CD4-positive, alpha-beta T cell treated with Interleukin-12 subunit alpha and Interleukin-12 subunit beta, for 1 hour (primary cell): ENCODE results near the gene HPCAL1.
"Not testable (repeated sequence)": the region's sequence is repeated elsewhere in the genome, so short reads cannot be mapped to it uniquely, and the experiment has no call there.

ENCODE experiments used
- DNase-seq: peaks from one replicate; pipeline ENCODE4 v3.0.0-alpha.2; 2020

Gene HPCAL1

GRCh38 chr2:10448576-10449485 is 146.1 kb downstream of the HPCAL1 start:
- DNase-seq, result peak; percentile 95

- no peak for DNase-seq
Observed at GRCh38 chr2:10449486-10449831, 146.8 kb downstream of the HPCAL1 start.

GRCh38 chr2:10449838-10450691 is 147.4 kb downstream of the HPCAL1 start:
- no peak for DNase-seq

- no peak for DNase-seq
Observed at GRCh38 chr2:10451819-10452218, 149.1 kb downstream of the HPCAL1 start.

GRCh38 chr2:10452312-10452711 is 149.6 kb downstream of the HPCAL1 start:
- no peak for DNase-seq

GRCh38 chr2:10452956-10453904 is 150.5 kb downstream of the HPCAL1 start:
- no peak for DNase-seq

GRCh38 chr2:10453905-10454298 is 151.2 kb downstream of the HPCAL1 start:
- DNase-seq, result no peak

GRCh38 chr2:10454505-10454904 is 151.8 kb downstream of the HPCAL1 start:
- no peak for DNase-seq

GRCh38 chr2:10457195-10457594 is 154.5 kb downstream of the HPCAL1 start:
- not testable (repeated sequence) for DNase-seq

GRCh38 chr2:10457846-10458598 is 155.3 kb downstream of the HPCAL1 start:
- DNase-seq, result no peak

- no peak for DNase-seq
Observed at GRCh38 chr2:10460366-10460796, 157.7 kb downstream of the HPCAL1 start.

GRCh38 chr2:10462178-10463083 is 159.7 kb downstream of the HPCAL1 start:
- no peak for DNase-seq

- no peak for DNase-seq
Observed at GRCh38 chr2:10465910-10466309, 163.2 kb downstream of the HPCAL1 start.

GRCh38 chr2:10466801-10467200 is 164.1 kb downstream of the HPCAL1 start:
- no peak for DNase-seq

- DNase-seq, result no peak
Observed at GRCh38 chr2:10467401-10467800, 164.7 kb downstream of the HPCAL1 start.

GRCh38 chr2:10469301-10469700 is 166.6 kb downstream of the HPCAL1 start:
- no peak for DNase-seq

- no peak for DNase-seq
Observed at GRCh38 chr2:10469955-10470608, 167.4 kb downstream of the HPCAL1 start.

- no peak for DNase-seq
Observed at GRCh38 chr2:10471046-10471571, 168.4 kb downstream of the HPCAL1 start.

GRCh38 chr2:10471955-10472354 is 169.3 kb downstream of the HPCAL1 start:
- no peak for DNase-seq
